ENCODE results near the gene PLPP4.

DNA sequence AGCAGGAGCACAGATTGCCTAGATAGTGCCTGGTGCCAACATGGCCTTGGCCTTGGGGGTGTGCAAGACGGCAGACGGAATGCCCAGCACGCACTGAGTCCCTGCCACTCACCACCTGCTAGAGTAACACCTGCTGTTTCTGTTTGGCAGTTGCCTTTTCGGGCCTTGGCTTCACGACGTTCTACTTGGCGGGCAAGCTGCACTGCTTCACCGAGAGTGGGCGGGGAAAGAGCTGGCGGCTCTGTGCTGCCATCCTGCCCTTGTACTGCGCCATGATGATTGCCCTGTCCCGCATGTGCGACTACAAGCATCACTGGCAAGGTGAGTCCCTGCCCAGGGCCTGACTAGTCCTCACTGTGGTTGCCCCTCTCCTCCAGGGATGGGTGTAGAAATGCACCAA, 118.0 kb downstream of the PLPP4 start:
- TF ChIP-seq, protein P1, sequence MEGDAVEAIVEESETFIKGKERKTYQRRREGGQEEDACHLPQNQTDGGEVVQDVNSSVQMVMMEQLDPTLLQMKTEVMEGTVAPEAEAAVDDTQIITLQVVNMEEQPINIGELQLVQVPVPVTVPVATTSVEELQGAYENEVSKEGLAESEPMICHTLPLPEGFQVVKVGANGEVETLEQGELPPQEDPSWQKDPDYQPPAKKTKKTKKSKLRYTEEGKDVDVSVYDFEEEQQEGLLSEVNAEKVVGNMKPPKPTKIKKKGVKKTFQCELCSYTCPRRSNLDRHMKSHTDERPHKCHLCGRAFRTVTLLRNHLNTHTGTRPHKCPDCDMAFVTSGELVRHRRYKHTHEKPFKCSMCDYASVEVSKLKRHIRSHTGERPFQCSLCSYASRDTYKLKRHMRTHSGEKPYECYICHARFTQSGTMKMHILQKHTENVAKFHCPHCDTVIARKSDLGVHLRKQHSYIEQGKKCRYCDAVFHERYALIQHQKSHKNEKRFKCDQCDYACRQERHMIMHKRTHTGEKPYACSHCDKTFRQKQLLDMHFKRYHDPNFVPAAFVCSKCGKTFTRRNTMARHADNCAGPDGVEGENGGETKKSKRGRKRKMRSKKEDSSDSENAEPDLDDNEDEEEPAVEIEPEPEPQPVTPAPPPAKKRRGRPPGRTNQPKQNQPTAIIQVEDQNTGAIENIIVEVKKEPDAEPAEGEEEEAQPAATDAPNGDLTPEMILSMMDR (IDR thresholded peaks at IDR 0.05): no peak
- no peak for TF ChIP-seq POLR2AphosphoS5 (IDR thresholded peaks at IDR 0.05)
